OCI-LY7 (cell line): Measurements from ENCODE around the gene CRYBG3.
"Not testable (repeated sequence)": the region's sequence is repeated elsewhere in the genome, so short reads cannot be mapped to it uniquely, and the experiment has no call there.

Experiments
- EZH2phosphoT487 ChIP-seq: fragments of 200-600 bp; sonication (generic); IDR thresholded peaks from 2 replicates; pipeline ENCODE4 v1.6.1; 2018; ENCODE audit warnings: low read depth, borderline replicate concordance, mild to moderate bottlenecking, mixed run types, antibody characterized with exemption, low read length, moderate library complexity, mixed read lengths
- TF ChIP-seq, protein P1 (sequence below): fragments of 200-600 bp; sonication (generic); conservative IDR thresholded peaks from 2 replicates; pipeline ENCODE4 v1.5.1; 2014; ENCODE audit warnings: mild to moderate bottlenecking, antibody characterized with exemption, low read length, moderate library complexity, mixed read lengths

DNA sequence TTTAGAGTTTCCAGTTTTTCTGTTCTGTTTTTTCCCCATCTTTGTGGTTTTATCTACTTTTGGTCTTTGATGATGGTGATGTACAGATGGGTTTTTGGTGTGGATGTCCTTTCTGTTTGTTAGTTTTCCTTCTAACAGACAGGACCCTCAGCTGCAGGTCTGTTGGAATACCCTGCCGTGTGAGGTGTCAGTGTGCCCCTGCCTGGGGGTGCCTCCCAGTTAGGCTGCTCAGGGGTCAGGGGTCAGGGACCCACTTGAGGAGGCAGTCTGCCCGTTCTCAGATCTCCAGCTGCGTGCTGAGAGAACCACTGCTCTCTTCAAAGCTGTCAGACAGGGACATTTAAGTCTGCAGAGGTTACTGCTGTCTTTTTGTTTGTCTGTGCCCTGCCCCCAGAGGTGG, 88.0 kb downstream of the CRYBG3 start:
- TF ChIP-seq, protein P1, sequence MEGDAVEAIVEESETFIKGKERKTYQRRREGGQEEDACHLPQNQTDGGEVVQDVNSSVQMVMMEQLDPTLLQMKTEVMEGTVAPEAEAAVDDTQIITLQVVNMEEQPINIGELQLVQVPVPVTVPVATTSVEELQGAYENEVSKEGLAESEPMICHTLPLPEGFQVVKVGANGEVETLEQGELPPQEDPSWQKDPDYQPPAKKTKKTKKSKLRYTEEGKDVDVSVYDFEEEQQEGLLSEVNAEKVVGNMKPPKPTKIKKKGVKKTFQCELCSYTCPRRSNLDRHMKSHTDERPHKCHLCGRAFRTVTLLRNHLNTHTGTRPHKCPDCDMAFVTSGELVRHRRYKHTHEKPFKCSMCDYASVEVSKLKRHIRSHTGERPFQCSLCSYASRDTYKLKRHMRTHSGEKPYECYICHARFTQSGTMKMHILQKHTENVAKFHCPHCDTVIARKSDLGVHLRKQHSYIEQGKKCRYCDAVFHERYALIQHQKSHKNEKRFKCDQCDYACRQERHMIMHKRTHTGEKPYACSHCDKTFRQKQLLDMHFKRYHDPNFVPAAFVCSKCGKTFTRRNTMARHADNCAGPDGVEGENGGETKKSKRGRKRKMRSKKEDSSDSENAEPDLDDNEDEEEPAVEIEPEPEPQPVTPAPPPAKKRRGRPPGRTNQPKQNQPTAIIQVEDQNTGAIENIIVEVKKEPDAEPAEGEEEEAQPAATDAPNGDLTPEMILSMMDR, result not testable (repeated sequence)
- not testable (repeated sequence) for TF ChIP-seq EZH2phosphoT487
